HCT116 (cell line): ENCODE measurements around the gene STK39.

ENCODE experiments used
- CEBPB ChIP-seq: IDR thresholded peaks from 2 replicates; pipeline ENCODE4 v1.6.1; 2012; ENCODE audit warnings: low read depth
- CTCF ChIP-seq, 3 experiments: fragments of 200-600 bp in 1 of 3; sonication (generic) in 1 of 3; IDR thresholded peaks in 2 of 3; conservative IDR thresholded peaks in 1 of 3; 2 replicates each; pipeline ENCODE4 v1.5.1; 2012 to 2017; ENCODE audit warnings: low read depth in 2 of 3, low read length in 2 of 3, antibody characterized with exemption in 1 of 3, borderline replicate concordance in 1 of 3, control low read depth in 1 of 3, mild to moderate bottlenecking in 1 of 3, mixed read lengths in 1 of 3, mixed run types in 1 of 3, moderate library complexity in 1 of 3; ENCODE audit not compliant: insufficient read depth in 1 of 3
- ELF1 ChIP-seq: IDR thresholded peaks from 2 replicates; pipeline ENCODE4 v1.6.1; 2012; ENCODE audit warnings: low read depth, borderline replicate concordance
- EZH2 ChIP-seq: fragments of 200-600 bp; sonication (generic); IDR thresholded peaks from 2 replicates; pipeline ENCODE4 v1.6.1; 2017; ENCODE audit warnings: antibody characterized with exemption, mixed run types
- EZH2phosphoT487 ChIP-seq: fragments of 200-600 bp; IDR thresholded peaks from 2 replicates; pipeline ENCODE4 v1.6.1; 2018; ENCODE audit warnings: antibody characterized with exemption, borderline replicate concordance
- FOSL1 ChIP-seq: IDR thresholded peaks from 2 replicates; pipeline ENCODE4 v1.6.1; 2012; ENCODE audit warnings: low read depth
- JUND ChIP-seq: IDR thresholded peaks from 2 replicates; pipeline ENCODE4 v1.6.1; 2012
- POLR2A ChIP-seq: IDR thresholded peaks from 2 replicates; pipeline ENCODE4 v1.7.0; 2011; ENCODE audit warnings: borderline replicate concordance; ENCODE audit not compliant: insufficient read depth, insufficient read length; ENCODE audit errors: extremely low read depth
- POLR2AphosphoS5 ChIP-seq: IDR thresholded peaks from 2 replicates; pipeline ENCODE4 v1.6.1; 2011; ENCODE audit warnings: mild to moderate bottlenecking, low read depth, low read length, moderate library complexity
- SIN3A ChIP-seq: IDR thresholded peaks from 2 replicates; pipeline ENCODE4 v1.6.1; 2012; ENCODE audit warnings: low read depth
- TCF7L2 ChIP-seq: IDR thresholded peaks from 2 replicates; pipeline ENCODE4 v1.7.0; 2011; ENCODE audit warnings: borderline replicate concordance, inconsistent platforms; ENCODE audit not compliant: insufficient read depth, insufficient read length; ENCODE audit errors: extremely low read depth
- TF ChIP-seq, protein P1 (sequence below): IDR thresholded peaks from 2 replicates; pipeline ENCODE4 v1.6.1; 2011; ENCODE audit warnings: mild to moderate bottlenecking, low read length, moderate library complexity; ENCODE audit not compliant: insufficient replicate concordance; ENCODE audit errors: extremely low read depth
- TF ChIP-seq, protein P2 (sequence below): IDR thresholded peaks from 2 replicates; pipeline ENCODE4 v1.6.1; 2012; ENCODE audit warnings: low read depth

DNA sequence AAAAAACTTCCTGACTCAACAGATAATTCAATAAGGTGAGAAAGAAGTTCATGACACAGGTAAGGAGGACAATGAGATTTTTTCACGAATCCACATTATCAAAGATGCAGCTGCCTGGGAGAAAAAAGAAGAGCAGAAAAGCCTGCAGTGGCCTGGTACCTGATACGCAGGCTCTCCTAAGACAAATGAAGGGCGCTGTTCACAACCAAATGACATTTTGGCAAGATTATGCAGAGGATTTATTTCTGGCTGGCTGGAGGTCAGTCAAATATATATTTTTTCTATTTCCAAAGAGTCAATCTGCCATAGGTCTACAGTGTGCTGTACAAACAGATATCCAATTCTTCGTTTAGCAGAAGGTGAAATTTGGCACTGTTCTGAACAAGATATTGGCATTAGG is 257.3 kb downstream of the STK39 start:
- TF ChIP-seq POLR2AphosphoS5 (no peak), CTCF (IDR thresholded peaks at IDR 0.05 in 2 of 3, conservative IDR thresholded peaks at IDR 0.05 in 1 of 3; ENCODE audit: borderline replicate concordance in 1 of 3, insufficient read depth in 1 of 3, low read depth in 2 of 3, low read length in 2 of 3) (no peak), CEBPB (no peak), POLR2A (no peak), ELF1 (no peak), SIN3A (no peak), EZH2 (no peak), JUND (no peak), EZH2phosphoT487 (no peak), FOSL1 (no peak), TCF7L2 (no peak)
- TF ChIP-seq, protein P1, sequence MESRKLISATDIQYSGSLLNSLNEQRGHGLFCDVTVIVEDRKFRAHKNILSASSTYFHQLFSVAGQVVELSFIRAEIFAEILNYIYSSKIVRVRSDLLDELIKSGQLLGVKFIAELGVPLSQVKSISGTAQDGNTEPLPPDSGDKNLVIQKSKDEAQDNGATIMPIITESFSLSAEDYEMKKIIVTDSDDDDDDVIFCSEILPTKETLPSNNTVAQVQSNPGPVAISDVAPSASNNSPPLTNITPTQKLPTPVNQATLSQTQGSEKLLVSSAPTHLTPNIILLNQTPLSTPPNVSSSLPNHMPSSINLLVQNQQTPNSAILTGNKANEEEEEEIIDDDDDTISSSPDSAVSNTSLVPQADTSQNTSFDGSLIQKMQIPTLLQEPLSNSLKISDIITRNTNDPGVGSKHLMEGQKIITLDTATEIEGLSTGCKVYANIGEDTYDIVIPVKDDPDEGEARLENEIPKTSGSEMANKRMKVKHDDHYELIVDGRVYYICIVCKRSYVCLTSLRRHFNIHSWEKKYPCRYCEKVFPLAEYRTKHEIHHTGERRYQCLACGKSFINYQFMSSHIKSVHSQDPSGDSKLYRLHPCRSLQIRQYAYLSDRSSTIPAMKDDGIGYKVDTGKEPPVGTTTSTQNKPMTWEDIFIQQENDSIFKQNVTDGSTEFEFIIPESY: no peak
- TF ChIP-seq, protein P2, sequence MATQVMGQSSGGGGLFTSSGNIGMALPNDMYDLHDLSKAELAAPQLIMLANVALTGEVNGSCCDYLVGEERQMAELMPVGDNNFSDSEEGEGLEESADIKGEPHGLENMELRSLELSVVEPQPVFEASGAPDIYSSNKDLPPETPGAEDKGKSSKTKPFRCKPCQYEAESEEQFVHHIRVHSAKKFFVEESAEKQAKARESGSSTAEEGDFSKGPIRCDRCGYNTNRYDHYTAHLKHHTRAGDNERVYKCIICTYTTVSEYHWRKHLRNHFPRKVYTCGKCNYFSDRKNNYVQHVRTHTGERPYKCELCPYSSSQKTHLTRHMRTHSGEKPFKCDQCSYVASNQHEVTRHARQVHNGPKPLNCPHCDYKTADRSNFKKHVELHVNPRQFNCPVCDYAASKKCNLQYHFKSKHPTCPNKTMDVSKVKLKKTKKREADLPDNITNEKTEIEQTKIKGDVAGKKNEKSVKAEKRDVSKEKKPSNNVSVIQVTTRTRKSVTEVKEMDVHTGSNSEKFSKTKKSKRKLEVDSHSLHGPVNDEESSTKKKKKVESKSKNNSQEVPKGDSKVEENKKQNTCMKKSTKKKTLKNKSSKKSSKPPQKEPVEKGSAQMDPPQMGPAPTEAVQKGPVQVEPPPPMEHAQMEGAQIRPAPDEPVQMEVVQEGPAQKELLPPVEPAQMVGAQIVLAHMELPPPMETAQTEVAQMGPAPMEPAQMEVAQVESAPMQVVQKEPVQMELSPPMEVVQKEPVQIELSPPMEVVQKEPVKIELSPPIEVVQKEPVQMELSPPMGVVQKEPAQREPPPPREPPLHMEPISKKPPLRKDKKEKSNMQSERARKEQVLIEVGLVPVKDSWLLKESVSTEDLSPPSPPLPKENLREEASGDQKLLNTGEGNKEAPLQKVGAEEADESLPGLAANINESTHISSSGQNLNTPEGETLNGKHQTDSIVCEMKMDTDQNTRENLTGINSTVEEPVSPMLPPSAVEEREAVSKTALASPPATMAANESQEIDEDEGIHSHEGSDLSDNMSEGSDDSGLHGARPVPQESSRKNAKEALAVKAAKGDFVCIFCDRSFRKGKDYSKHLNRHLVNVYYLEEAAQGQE: no peak
